Stimulated activated CD8-positive, alpha-beta memory T cell treated with anti-CD3 and anti-CD28 coated beads, Interleukin-7, amount 100 ng/mL, for 48 hours (primary cell): ENCODE data around the gene IL6R.

Experiments
- DNase-seq, 2 donors: peaks; one replicate each; pipeline ENCODE4 v3.0.0-alpha.2; 2020; ENCODE audit warnings: low read depth in 1 of 2; ENCODE audit errors: extremely low read depth in 1 of 2

Gene IL6R

DNA sequence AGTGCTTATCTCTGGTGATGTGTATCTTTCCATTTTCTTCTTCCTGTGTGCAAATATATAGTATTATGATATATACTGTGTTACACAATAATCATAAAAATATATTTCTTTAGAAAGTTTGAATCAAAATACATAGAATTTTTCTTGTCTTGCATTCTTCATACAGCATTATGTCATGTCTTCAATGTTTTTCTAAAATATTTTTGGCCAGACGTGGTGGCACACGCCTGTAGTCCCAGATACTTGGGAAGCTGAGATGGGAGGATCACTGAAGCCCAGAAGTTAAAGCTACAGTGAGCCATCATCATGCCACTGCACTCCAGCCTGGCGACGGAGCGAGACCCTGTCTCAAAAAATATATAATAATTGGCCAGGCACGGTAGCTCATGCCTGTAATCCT is 41.6 kb downstream of the IL6R start:
- no peak for DNase-seq

DNA sequence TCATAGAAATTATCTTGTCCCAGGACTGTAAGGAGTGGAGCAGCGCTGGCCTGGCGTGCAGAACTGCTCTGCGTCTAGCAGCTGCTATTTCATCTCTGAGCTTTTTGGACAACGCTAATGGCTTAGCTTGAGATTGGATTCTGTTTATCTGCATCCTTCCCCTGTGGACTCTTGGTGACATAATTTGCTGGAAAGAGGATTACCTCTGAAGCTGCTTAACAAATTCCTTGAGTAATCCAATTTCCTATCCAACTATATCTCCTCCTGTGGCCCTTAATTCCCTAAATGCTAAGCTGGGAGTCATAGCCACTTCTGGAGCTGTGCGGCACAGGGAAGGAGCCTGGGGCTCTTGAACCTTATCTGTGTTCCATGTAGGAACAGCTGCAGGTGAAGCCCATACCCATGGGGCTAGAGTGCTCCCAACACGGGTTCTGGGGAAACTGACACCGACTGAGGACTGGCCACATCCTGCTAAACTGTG is 43.2 kb downstream of the IL6R start:
- DNase-seq, result no peak

DNA sequence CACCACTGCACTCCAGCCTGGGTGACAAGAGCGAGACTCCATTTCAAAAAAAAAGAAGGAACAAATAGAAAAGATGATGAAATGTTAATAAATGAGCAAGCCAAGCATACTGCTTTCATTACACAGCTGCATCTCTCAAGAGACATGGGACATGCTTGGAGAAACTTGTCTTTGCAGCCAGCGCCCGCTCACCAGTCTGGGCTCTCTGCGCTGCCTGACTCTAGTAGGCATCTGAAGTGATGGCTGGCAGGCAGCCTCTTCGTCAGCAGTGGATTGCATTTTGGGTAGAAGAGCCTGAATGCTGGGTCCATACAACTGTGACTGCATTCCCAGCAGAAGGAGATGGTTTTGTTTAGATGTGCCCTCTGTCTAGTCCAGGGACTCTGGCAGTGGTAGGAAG is 48.0 kb downstream of the IL6R start:
- no peak for DNase-seq

DNA sequence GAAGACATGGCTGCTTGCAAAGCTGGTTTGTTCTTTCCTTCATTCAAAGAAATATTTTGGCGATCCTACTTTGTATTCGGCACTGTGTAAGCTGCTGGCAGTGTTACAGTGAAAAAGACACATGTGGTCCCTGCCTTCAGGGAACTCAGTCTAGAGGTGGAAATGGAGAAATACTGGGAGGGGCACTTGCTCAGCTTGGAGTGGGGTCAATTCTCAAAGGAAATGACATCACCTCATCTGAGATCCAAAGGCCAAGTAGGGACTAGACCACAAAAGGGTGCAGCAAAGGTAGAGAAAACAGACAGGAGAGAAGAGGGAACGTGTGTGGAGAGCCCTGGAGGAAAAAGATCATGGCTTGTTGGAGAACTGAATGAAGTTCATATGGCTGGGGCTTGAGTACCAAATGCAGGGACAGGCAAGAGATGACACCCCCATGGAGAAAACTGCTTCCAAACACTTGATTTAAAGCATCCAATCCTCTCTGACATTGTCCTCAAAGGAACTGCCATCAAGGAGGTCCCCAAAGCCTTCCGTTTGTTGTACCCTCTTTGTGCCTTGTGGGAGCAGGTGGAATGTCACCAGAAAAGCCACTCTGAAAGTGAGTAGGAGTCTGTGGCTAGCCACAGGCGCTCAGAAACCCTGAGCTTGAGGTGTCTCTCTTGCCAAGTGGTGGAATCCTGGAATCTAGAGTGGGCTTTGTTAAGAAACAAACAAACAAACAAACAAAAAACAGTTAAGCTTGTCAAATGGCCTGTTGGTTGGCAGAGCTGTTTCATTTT is 48.6 kb downstream of the IL6R start:
- DNase-seq, result no peak

DNA sequence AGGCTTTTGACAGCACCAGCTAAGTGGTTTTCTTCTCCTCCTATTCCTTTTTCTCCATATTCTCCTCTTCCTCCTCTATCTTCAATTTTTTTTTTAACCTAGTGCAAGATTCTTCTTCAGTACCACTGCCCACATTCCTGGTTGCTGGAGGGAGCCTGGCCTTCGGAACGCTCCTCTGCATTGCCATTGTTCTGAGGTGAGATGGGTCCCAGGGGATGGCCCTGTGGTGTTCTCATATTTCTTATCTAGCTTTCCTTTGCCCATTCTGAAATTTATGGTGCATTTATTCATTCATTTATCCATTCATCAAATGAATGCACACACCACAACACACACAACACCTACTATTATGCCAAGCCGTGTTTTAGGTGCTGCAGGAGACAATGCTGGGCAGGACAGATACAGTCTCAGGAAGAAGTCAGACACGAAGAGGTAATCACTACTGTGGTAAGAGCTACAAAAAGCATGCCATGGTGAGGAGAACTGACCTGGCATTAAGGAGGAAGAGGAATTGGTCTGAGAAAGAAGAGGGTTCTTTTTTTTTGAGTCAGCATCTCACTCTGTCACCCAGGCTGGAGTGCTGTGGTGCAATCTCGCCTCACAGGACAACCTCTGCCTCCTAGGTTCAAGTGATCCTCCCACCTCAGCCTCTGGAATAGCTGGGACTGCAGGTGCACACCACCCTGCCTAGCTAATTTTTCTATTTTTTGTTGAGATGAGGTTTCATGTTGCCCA is 49.4 kb downstream of the IL6R start:
- no peak for DNase-seq

DNA sequence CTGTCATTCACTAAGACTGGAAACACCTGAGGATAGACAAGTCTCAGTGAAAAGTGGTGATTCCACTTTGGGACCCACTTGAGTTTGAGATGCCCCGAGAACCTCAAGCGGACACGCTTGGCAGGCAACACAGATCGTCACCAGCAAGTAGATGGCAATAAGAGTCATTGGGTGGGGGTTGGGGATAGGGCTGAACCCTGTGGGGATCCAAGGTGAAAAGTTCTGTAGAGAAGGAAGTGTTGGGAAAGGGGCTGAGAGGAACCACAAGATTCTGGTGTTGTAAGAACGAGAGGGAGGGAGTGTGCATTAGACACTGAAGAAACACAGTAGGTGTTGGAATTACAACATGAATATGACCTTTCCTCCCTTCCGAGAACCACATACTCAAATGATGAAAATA is 51.5 kb downstream of the IL6R start:
- DNase-seq, result no peak

DNA sequence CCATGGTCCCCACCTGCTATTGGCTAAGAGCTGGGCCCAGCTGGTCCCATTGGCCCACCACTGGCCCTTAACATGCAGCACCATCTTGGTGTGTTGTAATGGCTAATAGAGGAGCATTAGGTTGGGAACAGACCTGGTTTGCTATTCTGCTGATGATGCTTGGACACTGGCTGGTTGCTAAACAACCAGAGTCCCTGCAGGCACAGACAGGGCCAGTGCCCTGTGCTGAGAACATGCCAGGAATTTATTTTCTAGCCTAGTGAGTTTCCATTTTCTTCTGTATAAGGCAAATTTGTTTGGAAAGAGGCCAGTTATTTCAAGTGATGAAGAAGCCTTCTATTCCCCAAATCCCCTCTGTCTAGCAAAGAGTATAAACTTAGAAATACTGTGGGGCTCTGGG is 53.9 kb downstream of the IL6R start:
- no peak for DNase-seq

DNA sequence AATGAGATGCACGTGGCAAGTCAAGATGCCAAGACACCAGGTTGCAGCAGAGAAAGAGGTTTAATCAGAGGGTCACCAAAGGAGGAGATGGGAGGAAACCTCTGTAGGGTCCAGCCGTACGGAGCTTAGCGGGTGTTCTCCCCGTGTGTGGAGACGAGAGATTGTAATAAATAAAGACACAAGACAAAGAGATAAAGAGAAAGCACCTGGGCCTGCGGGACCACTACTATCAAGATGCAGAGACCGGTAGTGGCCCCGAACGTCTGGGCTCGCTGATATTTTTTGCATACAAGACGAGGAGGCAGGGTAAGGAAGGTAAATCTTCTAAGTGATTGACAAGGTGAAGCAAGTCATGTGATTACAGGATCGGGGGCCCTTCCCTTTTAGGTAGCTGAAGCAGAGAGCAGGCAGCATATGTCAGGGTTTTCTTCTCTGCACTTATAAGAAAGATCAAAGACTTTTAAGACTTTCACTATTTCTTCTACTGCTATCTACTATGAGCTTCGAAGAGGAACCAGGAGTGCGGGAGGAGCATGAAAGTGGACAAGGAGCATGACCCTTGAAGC is 55.6 kb downstream of the IL6R start:
- DNase-seq, result no peak

DNA sequence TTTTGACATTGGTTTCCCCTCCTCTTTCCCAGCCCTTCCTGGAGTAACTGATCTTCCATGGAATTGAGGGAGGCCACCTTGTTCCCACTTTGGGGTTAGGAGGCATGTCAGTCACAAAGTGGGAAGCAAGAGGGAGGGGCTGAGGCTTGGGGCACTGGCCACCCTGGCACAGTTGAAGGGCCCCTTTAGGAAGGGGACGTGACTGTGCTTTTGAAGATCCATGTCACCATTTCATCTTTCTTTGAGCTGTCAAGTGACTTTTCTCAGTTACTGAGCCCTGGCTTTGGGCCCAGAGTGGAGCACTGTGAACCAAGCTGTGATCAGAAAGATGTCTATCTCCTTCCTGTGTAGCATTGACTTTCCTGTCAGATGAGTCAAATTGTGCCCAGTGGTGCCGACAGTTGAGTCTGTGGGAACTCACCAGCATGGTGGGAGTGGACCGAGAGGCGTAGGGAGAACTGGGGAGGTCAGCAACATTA is 58.4 kb downstream of the IL6R start:
- peak in 1 of 2 donors; percentile 60 for DNase-seq

DNA sequence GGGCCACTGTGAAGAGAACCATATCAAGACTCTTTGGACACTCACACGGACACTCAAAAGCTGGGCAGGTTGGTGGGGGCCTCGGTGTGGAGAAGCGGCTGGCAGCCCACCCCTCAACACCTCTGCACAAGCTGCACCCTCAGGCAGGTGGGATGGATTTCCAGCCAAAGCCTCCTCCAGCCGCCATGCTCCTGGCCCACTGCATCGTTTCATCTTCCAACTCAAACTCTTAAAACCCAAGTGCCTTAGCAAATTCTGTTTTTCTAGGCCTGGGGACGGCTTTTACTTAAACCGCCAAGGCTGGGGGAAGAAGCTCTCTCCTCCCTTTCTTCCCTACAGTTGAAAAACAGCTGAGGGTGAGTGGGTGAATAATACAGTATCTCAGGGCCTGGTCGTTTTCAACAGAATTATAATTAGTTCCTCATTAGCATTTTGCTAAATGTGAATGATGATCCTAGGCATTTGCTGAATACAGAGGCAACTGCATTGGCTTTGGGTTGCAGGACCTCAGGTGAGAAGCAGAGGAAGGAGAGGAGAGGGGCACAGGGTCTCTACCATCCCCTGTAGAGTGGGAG is 60.6 kb downstream of the IL6R start:
- no peak for DNase-seq

DNA sequence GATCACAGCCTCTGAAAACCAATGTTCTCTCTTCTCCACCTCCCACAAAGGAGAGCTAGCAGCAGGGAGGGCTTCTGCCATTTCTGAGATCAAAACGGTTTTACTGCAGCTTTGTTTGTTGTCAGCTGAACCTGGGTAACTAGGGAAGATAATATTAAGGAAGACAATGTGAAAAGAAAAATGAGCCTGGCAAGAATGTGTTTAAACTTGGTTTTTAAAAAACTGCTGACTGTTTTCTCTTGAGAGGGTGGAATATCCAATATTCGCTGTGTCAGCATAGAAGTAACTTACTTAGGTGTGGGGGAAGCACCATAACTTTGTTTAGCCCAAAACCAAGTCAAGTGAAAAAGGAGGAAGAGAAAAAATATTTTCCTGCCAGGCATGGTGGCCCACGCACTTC is 61.1 kb downstream of the IL6R start:
- DNase-seq, result no peak

DNA sequence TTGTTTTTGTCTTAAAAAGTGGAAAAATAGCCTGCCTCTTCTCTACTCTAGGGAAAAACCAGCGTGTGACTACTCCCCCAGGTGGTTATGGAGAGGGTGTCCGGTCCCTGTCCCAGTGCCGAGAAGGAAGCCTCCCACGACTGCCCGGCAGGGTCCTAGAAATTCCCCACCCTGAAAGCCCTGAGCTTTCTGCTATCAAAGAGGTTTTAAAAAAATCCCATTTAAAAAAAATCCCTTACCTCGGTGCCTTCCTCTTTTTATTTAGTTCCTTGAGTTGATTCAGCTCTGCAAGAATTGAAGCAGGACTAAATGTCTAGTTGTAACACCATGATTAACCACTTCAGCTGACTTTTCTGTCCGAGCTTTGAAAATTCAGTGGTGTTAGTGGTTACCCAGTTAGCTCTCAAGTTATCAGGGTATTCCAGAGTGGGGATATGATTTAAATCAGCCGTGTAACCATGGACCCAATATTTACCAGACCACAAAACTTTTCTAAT is 61.8 kb downstream of the IL6R start:
- no peak for DNase-seq

DNA sequence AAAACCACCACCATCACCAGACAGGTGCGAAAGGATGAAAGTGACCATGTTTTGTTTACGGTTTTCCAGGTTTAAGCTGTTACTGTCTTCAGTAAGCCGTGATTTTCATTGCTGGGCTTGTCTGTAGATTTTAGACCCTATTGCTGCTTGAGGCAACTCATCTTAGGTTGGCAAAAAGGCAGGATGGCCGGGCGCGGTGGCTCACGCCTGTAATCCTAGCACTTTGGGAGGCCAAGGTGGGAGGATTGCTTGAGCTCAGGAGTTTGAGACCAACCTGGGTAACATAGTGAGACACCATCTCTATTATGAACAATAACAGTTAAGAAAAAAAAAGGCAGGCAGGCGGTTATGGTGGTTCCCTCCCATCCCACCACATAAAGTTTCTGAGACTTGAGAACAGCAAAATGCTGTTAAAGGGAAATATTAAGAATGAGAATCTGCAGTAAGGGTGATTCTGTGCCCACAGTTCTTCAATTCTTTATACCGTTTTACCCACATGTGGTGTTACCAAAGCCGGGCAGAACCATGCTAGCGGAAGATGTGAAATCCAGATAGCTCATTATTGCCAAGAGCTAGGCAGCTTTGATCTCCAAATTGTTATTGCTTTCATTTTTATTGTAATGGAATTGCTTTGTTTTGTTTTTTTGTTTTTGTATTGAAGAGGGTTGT is 62.4 kb downstream of the IL6R start:
- DNase-seq, result no peak

DNA sequence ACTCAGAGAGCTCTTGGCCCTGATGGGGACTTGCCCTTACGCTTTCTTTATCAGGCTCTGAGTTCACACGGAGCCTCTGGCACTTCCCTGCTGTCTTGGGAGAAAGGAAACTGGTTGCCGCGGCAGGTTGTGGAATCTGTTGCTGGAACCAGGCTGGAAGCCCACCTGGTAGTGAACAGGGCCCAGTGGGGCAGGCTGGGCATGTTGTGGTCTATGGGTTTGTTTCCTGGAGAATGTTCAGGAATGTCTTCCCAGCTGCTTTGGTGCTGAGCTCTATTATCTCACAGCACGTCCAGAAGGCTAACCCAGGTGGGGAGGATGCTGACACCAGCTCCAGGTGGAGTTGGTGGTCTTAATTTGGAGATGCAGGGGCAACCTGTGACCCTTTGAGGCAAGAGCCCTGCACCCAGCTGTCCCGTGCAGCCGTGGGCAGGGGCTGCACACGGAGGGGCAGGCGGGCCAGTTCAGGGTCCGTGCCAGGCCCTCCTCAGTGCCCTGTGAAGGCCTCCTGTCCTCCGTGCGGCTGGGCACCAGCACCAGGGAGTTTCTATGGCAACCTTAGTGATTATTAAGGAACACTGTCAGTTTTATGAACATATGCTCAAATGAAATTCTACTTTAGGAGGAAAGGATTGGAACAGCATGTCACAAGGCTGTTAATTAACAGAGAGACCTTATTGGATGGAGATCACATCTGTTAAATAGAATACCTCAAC is 63.5 kb downstream of the IL6R start:
- no peak for DNase-seq

DNA sequence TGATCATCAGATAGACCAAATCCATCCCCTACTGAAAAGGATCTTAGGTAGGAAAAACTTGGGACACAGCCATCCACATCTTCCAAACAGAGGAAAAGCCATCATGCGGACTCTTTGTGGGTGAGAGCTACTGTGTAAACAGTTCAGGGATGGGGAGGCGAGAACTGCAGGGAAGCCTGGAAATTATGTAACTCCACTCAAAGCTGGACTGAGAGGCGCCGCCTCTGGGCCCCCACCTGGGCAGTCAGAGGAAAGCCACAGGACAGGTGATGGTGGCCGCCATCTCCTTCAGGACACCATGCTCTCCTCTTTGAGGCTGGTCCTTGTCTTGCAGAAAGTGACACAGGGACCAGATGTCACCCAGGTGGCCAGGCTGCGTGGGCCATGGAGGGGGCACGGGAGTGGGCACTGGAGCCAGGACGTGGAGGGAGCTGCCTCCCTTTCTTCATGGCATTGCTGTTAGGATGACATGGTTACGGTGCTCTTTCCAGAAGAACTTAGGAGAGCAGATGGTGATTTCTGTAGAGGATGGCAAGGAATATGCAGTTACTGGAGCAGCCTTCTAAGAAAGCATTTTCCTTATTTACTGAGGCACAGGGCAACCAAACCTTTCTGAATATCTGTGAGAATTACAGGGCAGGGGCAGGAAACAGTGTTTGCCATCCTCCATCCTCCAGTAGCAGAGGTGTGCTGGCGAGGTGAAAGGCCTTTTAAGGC is 64.9 kb downstream of the IL6R start:
- DNase-seq, result no peak

DNA sequence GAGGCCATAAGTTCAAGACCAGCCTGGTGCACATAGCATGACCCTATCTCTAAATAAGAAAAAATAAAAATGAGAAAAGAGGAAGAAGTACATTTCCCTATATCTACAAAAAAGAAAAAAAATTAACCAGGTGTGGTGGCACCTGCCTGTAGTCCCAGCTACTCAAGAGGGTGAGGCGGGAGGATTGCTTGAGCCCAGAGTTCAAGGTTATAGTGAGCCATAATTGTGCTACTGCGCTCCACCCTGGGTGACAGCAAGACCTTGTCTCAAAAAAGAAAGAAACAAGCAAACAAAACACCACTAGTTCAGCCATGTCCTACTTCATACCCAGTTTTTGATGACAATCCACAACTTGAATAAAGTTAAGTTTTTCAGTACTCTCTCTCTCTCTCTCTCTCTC is 66.2 kb downstream of the IL6R start:
- DNase-seq, result no peak

DNA sequence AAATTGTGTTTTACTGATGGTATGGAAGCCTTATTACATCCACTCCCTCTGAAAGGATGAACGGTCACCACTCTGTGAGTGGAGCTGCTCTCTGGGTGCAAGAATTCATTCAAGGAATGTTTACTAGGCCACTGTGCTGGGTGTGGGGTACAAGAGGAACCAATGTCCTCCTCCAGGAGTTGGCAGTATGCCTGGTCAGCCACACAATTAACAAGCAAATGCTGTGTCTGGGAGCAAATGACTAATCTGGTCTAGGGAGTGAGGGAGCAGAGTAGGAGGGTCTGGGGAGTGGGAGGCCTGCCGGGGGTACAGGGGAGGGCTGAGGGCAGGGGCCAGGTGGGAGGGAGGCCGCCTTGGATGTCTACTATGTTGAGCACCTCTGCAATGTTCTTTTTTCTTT is 69.7 kb downstream of the IL6R start:
- no peak for DNase-seq

DNA sequence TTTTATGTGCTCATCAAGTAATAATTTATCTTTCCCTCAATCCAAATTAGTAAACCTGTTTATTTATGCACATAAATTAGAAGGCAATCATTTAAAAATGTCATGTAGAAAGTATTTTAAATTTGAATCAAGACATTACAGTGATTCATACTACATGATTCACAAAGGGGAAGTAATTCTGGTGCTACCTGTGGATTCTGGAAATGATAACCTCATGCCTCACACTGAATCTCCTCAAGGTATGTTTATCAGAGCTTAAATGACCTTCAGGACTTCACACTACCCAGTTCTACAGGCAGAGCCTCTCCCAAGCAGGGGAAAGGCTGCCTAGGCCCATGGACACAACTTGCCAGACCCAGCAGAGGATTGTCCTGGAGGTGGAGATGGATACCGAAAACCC is 71.6 kb downstream of the IL6R start:
- no peak for DNase-seq

DNA sequence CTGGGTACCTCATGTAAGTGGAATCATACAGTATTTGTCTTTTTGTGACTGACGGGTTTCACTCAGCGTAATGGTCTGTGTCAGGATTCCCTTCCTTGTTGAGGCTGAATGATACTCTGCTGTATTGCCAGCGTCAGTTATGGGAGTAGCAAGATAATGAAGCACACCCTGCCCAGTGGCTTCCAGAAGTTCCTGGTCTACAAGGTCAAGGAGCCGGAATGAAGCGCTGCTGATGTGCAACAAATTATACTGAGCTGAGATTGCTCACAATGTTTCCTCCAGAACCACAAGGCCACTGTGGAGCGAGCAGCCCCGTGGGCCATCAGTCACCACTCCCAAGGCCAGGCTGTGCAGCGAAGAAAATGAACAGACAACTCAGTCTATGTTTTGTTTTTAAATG is 72.9 kb downstream of the IL6R start:
- DNase-seq, result no peak

DNA sequence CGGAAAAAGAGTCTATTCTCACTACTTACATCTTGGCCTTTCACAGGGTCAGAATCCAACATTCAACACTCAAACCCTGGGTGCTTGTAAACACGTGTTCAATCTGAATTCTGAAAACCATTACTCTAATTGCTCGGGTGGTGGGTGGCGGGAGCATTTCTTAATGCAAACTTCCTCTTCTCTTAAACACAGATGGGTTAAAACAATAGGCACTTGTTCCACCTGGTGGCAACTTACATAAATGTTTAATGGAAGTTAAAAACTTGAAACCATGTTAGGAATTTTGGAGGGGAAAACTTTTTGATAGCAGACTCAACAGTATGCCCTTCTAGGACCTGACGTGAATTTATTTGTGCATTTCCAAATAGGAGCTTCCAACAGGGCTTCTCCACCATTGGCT is 73.5 kb downstream of the IL6R start:
- DNase-seq, result no peak
